HG03139 (cell line): Measurements from ENCODE around the gene UGT1A6.

Experiments used
- ATAC-seq: cut with Tn5 transposase; IDR thresholded peaks from one replicate; pipeline ENCODE4 v1.9.1; 2021; ENCODE audit not compliant: unreplicated experiment

UGT1A6 gene

GRCh38 chr2:233817995-233818638 lies 125.4 kb downstream of the UGT1A6 start:
- no peak for ATAC-seq

GRCh38 chr2:233818639-233819621 lies 126.2 kb downstream of the UGT1A6 start:
- ATAC-seq, result no peak

GRCh38 chr2:233819884-233820773 lies 127.4 kb downstream of the UGT1A6 start:
- no peak for ATAC-seq

- ATAC-seq, result no peak
Observed at GRCh38 chr2:233820774-233821105, 128.1 kb downstream of the UGT1A6 start.

DNA sequence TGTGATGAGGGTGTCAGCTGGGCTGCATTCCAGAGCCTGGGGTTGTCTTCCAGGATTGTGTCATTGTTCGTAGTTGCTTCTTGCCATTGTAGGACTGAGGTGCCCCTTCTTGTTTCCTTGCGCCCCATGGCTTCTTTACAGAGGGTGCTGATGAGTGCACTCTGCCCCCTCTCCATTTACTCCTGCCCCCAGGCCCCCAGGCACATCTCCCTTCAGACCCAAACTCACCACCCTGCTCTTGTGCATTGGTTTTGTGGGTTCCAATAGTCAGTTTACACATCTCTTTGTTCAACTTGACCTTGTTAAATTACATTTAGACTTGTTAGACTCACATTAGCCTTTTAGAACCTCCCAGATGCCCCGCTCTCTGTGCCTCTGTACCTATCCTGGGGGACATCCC lies 128.5 kb downstream of the UGT1A6 start:
- ATAC-seq, result no peak

GRCh38 chr2:233821709-233822100 lies 129.0 kb downstream of the UGT1A6 start:
- no peak for ATAC-seq

DNA sequence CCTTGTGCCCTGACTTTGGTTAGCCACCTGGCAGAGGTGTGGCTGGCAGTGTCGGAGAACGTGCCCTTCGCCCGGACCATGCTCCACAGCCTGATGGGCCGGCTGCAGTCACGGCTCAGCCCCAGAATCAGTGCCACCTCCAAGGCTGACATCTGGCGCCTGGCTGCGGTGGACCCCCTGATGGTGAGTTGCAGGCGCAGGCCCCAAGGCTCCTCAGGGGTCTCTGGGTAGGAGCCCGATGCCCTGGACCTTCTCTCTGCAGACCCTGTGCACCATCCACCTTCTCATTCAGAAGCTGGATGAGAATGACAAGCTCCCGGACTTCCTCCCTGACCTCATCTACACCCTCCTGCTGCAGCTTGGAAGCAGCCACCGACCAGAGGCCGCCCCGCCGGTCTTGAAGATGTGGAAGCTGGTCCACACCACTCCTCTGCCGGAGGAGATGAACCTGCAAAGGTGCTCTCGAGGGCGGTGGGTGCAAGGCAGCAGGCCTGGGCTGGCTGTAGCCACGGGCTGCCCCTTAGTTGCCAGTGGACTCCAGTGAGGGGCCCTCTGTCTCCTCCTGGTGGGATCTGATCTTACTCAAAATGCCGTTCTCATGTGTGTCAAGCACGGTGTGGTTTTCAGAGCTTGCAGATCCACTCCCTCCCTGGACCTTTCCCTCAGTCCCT lies 129.5 kb downstream of the UGT1A6 start:
- no peak for ATAC-seq
